Stimulated activated CD8-positive, alpha-beta memory T cell treated with anti-CD3 and anti-CD28 coated beads, Interleukin-4, amount 100 ng/mL, for 1 hour (primary cell): ENCODE results near the gene RASL11A.
"Not testable (repeated sequence)": the region's sequence is repeated elsewhere in the genome, so short reads cannot be mapped to it uniquely, and the experiment has no call there.

Experiments
- DNase-seq, 2 donors: peaks; one replicate each; pipeline ENCODE4 v3.0.0-alpha.2; 2020; ENCODE audit warnings: low read depth in 2 of 2, low spot score in 1 of 2

RASL11A gene

GRCh38 chr13:27267596-27267995 lies 3.0 kb upstream of the RASL11A start:
- no peak for DNase-seq

DNA sequence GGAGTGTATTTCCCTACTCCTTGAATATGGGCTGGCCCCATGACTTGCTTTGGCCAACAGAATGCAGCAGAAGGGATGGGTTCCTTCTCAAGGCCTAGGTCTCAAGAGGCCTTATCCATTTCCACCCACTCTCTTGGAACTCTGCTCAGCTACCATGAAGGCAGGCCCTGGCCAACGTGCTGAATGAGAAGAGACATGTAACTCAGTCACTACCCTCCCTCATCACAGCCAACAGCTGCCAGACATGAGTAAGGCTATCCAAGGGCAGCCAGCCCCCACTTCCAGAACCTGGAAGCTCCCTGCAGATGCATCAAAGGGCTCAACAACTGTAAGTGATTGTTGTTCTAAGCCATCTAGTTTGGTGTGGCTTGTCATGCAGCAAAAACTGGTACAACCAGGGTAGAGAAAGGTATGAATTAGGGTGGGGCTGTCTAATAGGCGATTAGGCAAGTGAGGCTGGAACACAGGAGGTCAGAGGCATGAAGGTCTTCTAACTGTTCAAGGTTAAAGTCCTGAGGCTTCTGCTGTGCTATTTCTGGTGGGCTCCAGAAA lies 1.4 kb upstream of the RASL11A start:
- DNase-seq, result no peak

DNA sequence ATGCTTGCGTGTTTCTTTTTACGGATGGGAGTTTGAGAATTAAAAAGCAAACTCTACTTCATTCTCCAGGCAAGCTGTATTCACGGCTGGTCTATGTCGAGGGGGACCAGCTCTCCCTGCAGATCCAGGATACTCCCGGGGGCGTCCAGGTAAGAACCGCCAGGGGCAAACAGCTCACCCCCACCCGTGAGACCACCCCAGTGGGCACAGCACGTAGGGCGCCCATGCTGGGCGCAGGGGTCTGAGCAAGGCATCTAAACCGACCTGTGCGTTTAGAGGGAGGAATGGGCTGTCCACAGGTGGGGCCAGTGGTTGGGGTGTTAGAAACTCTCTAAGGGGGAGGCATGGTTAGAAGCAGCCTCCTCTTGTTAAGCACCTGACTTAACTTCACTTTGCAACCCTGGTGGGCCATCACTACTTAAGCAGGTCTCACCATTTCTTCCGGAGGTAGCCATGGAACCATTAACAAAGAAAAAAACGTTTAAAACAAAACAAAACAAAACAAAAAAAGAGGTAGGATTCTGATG lies 1.0 kb downstream of the RASL11A start:
- DNase-seq, result no peak

- DNase-seq, result no peak
Observed at GRCh38 chr13:27273658-27274425, 3.2 kb downstream of the RASL11A start.

- no peak for DNase-seq
Observed at GRCh38 chr13:27274631-27275030, 4.0 kb downstream of the RASL11A start.

DNA sequence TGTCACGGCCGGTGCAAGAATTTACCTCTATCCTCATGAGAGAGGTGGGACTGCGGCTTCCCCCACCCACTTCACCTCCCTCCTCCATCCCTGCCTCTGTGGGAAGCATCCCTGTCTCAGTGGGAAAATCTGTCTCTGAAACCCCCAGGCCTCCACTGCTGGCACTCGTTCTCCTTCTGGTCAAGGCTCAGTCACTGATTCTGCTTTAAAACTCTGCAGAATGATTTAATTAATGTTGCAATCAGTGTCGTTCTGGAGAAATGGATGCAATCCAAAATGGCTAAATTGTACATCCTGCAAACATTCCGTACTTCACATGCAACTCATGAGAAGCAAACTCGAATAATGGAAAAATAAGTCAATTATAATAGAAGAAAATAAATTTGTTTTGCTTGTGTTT lies 5.6 kb downstream of the RASL11A start:
- DNase-seq, result no peak

DNA sequence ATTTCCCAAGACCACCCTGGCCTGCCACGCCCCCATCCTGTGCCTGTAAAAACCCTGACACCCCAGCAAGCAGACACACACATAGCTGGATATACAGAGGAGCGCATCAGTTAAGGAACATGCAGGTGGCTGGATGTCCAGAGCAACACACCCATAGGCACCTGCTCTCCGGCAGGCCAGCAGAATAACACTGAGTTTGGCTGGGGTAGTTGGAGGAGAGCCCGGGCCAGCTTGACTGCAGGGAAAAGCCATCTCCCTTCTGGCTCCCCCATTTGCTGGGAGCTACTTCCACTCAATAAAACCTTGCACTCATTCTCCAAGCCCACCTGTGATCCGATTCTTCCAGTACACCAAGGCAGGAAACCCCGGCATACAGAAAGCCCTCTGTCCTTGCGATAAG lies 8.9 kb downstream of the RASL11A start:
- no peak for DNase-seq

DNA sequence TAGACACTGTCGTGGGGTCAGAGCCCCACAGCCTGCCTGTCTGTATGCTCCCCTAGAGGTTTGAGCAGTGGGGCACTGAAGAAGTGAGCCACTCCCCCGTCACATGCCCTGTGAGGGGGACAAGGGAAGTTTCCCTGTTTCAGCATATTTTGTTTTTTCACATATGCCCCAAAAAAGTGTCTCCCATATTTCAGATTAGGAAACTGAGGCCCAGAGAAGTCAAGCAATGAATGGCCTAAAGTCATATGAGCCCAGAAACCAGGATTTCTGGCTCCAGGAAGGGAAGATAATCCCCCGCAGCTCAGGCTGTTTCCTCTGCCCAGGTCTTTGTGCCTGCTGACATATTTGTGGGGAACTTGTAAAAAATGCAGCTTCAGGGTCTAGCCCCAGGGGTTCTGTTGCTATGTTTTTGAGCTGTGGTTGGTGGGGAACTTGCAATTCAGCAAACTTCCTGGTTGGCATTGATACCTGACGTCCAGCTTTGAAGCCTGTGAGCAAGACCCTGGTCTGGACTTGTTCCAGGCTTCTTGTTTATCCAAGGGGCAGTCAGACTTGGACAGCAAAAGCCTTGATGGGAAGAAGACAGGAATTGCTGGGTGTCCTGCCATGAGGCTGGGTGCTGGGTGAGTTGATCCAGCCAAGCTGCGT lies 9.5 kb downstream of the RASL11A start:
- DNase-seq, result no peak

DNA sequence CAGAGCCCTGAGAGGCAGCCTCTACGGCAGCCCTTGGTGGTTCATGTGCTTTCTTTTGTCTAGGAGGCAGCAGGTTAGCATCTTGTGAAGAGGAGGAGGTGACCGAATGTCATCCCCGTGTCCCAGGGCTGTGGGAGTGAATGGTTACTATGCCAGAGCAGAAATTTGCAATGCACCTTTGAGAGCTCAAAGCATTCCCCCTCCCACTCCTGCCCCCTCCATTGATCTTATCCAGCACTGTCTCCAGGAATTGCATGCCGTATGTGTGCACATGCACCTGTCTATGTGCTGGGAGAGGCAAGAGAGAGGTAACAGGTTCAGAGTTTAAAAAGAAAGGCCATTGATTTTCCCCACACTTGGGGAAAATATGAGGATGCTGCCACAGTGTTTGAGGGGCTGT lies 10.2 kb downstream of the RASL11A start:
- no peak for DNase-seq

DNA sequence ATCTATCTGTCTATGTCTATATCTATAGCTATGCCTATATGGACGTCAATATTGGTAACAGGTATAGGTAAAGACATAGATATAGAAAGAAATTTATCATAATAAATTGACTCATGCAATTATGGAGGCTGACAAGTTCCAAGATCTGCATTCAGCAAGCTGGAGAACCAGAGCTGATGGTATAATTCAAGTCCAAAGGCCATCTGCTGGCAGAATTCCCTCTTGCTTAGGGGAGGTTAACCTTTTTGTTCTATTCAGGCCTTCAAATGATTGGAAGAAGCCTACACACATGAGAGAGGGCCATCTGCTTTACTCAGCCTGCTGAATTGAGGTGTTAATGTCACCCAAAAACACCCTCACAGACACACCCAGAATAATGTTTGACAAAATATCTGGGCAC lies 10.8 kb downstream of the RASL11A start:
- DNase-seq, result no peak

- DNase-seq, result no peak
Observed at GRCh38 chr13:27283906-27284493, 13.4 kb downstream of the RASL11A start.

- no peak for DNase-seq
Observed at GRCh38 chr13:27288392-27288791, 17.8 kb downstream of the RASL11A start.

DNA sequence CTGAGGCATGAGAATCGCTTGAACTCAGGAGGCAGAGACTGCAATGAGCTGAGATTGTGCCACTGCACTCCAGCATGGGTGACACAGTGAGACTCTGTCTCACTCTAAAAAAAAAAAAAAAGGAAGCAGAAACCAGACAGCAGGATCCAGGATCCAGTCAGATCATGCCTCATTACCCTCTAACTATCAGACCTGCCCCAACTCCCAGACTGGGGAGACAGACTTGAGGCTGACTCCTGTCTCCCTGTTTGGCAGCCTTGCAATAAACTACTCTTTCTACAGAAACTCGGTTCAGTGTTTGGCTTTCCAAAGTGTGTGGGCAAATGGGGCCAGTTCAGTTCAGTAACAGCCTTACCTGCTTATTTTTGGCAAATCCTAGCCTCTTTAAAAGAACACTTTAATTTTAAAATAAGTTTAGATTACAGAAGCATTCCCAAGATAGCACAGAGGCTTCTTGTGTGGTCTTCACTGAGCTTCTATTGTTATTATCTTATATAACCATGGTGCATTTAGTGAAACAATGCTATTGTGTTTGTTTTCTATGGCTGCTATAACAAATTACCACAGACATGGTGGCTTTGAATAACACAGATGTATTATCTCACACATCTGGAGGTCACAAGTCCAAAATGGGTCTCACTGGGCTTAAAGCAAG lies 18.5 kb downstream of the RASL11A start:
- DNase-seq, result no peak

GRCh38 chr13:27290715-27291114 lies 20.1 kb downstream of the RASL11A start:
- DNase-seq, result no peak

DNA sequence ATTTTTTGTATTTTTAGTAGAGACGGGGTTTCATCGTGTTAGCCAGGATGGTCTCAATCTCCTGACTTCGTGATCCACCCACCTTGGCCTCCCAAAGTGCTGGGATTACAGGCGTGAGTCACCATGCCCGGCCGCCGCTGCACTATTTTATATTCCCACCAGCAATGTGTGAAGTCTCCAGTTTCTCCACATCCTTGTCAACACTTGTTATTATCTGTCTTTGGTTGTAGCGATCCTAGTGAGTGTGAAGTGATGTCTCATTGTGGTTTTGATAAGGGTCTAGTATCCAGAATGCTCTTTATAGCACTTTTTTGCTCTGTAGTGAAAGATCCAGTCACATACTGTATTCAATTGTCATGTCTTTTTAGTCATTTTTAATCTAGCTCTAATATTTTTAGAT lies 21.3 kb downstream of the RASL11A start:
- not testable (repeated sequence) for DNase-seq

DNA sequence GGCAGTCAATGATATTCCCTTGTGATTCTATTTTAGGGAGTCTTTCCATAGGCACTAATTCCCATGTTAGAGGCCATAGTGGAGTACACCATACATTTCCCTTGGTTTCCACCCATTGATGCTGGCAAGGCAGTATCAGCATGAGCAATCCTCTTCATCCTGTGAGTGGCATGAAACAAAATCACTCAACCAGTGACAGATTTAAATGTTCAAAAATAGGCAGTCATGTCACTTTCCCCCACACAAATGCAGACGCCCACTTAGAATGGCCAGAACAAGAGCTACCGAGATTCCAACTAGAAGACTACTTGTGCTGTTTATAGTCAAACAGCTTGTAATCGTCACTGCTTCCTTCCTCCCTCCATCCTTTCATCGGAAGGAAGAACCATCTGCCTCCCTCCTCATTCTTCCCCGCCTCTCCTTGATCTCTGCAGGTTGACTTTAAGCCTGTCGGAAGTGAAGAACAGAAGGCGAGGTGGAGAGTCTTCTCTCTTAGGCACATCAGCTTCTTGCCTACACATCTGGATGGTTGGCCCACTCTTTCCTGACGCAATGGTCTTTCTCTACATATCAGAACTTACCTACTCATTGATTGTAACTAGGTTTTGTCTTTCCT lies 22.6 kb downstream of the RASL11A start:
- DNase-seq, result no peak

GRCh38 chr13:27293873-27294515 lies 23.4 kb downstream of the RASL11A start:
- no peak for DNase-seq

GRCh38 chr13:27295096-27295495 lies 24.5 kb downstream of the RASL11A start:
- no peak for DNase-seq

- DNase-seq, result no peak
Observed at GRCh38 chr13:27295660-27296059, 25.0 kb downstream of the RASL11A start.

DNA sequence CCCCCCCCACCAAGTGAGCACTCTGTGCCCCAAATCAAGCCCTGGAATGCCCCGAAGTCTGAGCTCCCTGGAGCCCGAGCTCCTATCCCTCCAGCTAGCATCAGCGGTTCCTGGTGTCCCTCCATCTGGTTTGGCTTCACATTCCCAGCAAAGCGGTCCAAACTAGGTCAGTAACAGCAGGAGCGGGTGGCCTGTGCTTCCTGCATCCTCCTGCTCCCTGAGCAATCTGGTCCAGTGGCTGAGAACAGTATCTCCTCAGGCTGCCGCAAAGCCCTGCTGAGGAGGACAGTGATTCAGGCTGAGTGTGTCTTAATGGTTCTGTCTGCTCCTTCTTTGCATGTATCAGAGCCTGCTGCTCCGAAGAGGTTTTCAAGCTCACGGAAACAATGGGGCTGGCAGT lies 25.9 kb downstream of the RASL11A start:
- no peak for DNase-seq

GRCh38 chr13:27298849-27299248 lies 28.2 kb downstream of the RASL11A start:
- DNase-seq, result no peak
